HCT116 (cell line): ENCODE measurements around the gene KY. TPM values are rescaled to one million over a fixed set of nuclear protein-coding genes. Genes with fewer than 3 reads are reported as not detected.

Source experiments
- ATAC-seq: fragments of 200-7000 bp; cut with Tn5 transposase; 2 replicates; pipeline ENCODE4 v1.9.1; 2020; ENCODE audit warnings: mild to moderate bottlenecking, moderate library complexity
- BruUV-seq: library from RNA; stranded (reverse); fragments of 400-500 nt; replicated peaks from 2 replicates; lab custom pipeline; 2021; lab: Mats Ljungman, UMichigan
- CTCF ChIA-PET: fragments of 300-600 bp; sonication (Branson Sonifier 250); formaldehyde crosslinking; loops from one replicate; lab custom pipeline; 2021; ENCODE audit warnings: antibody characterized with exemption; lab: Charles Lee
- POLR2A ChIA-PET: fragments of 300-600, 350-600 bp; sonication (Branson Sonifier 250); formaldehyde crosslinking; loops from one replicate; lab custom pipeline; 2021; ENCODE audit warnings: antibody characterized with exemption; lab: Charles Lee
- RAD21 ChIA-PET, 2 experiments: fragments of 300-600 bp; sonication (Branson Sonifier 250); formaldehyde crosslinking; loops; one replicate each; lab custom pipeline; 2023; ENCODE audit warnings: low total read pairs in 2 of 2; ENCODE audit not compliant: uncharacterized antibody in 2 of 2, unreplicated experiment in 2 of 2, low non-redundant PET in 1 of 2; lab: Charles Lee
- DNase-seq: peaks from one replicate; pipeline ENCODE4 v3.0.0-alpha.2; 2010; ENCODE audit warnings: low read depth, low spot score
- H2AFZ ChIP-seq: fragments of 200-600 bp; shearing (Covaris generic), sonication (generic); 2 replicates; pipeline ENCODE4 v1.6.1; 2017; ENCODE audit warnings: low read depth, mixed run types, mixed read lengths, antibody characterized with exemption, low read length; ENCODE audit not compliant: poor library complexity, severe bottlenecking
- H3K27ac ChIP-seq: 2 replicates; pipeline ENCODE4 v1.5.1; 2012; ENCODE audit warnings: low read depth, low read length
- H3K27me3 ChIP-seq: fragments of 200-600 bp; sonication (generic); 2 replicates; pipeline ENCODE4 v1.6.1; 2016; ENCODE audit warnings: mixed run types, low read length, mixed read lengths; ENCODE audit not compliant: insufficient read depth
- H3K36me3 ChIP-seq, 2 experiments: fragments of 200-500 bp in 1 of 2; fragments of 200-600 bp in 1 of 2; sonication (Bioruptor generic) in 1 of 2; sonication (generic) in 1 of 2; 2 replicates each; pipeline versions ENCODE4 v1.5.1 to v1.6.1; 2014 to 2016; ENCODE audit warnings: low read length in 2 of 2, inconsistent platforms in 1 of 2, mixed read lengths in 1 of 2, mixed run types in 1 of 2; ENCODE audit not compliant: insufficient read depth in 2 of 2, control insufficient read depth in 1 of 2
- H3K4me1 ChIP-seq, 2 experiments: fragments of 200-600 bp in 1 of 2; sonication (generic) in 1 of 2; 2 replicates each; pipeline versions ENCODE4 v1.5.1 to v1.6.1; 2012 to 2017; ENCODE audit warnings: low read length in 2 of 2, inconsistent platforms in 1 of 2, mild to moderate bottlenecking in 1 of 2, mixed read lengths in 1 of 2, mixed run types in 1 of 2, moderate library complexity in 1 of 2; ENCODE audit not compliant: insufficient read depth in 2 of 2, control insufficient read depth in 1 of 2
- H3K4me2 ChIP-seq: fragments of 200-600 bp; sonication (generic); 2 replicates; pipeline ENCODE4 v1.6.1; 2017; ENCODE audit warnings: mixed run types, low read length, mixed read lengths
- H3K4me3 ChIP-seq, 2 experiments: fragments of 200-600 bp in 1 of 2; sonication (generic) in 1 of 2; replicated peaks in 1 of 2; 2 replicates each; pipeline ENCODE4 v1.5.1; 2011 to 2016; ENCODE audit warnings: low read length in 2 of 2, control low read depth in 1 of 2, low read depth in 1 of 2, mild to moderate bottlenecking in 1 of 2, mixed read lengths in 1 of 2, mixed run types in 1 of 2
- H3K79me2 ChIP-seq: fragments of 200-600 bp; sonication (generic); 2 replicates; pipeline ENCODE4 v1.6.1; 2017; ENCODE audit warnings: mild to moderate bottlenecking, mixed run types, low read length, moderate library complexity, mixed read lengths; ENCODE audit not compliant: insufficient read depth
- H3K9ac ChIP-seq: fragments of 200-600 bp; sonication (generic); 2 replicates; pipeline ENCODE4 v1.6.1; 2016; ENCODE audit warnings: low read length, mixed read lengths
- H3K9me2 ChIP-seq: fragments of 200-600 bp; sonication (generic), shearing (Covaris generic); 2 replicates; pipeline ENCODE4 v1.6.1; 2017; ENCODE audit warnings: mixed run types, mild to moderate bottlenecking, moderate library complexity; ENCODE audit not compliant: insufficient read depth
- H3K9me3 ChIP-seq, 2 experiments: fragments of 200-500 bp in 1 of 2; fragments of 200-600 bp in 1 of 2; sonication (Bioruptor generic) in 1 of 2; sonication (generic) in 1 of 2; 2 replicates each; pipeline ENCODE4 v1.6.1; 2014 to 2017; ENCODE audit warnings: low read length in 2 of 2, mixed read lengths in 2 of 2, inconsistent platforms in 1 of 2, low read depth in 1 of 2, mild to moderate bottlenecking in 1 of 2, mixed run types in 1 of 2, moderate library complexity in 1 of 2; ENCODE audit not compliant: control insufficient read depth in 1 of 2, insufficient read depth in 1 of 2
- H4K20me1 ChIP-seq: fragments of 200-600 bp; sonication (generic), shearing (Covaris generic); 2 replicates; pipeline ENCODE4 v1.6.1; 2017; ENCODE audit warnings: mixed run types, mild to moderate bottlenecking, moderate library complexity; ENCODE audit not compliant: insufficient read depth
- ATF3 ChIP-seq: IDR thresholded peaks from 2 replicates; pipeline ENCODE4 v1.6.1; 2012
- ELF1 ChIP-seq: IDR thresholded peaks from 2 replicates; pipeline ENCODE4 v1.6.1; 2012; ENCODE audit warnings: low read depth, borderline replicate concordance
- EZH2 ChIP-seq: fragments of 200-600 bp; sonication (generic); IDR thresholded peaks from 2 replicates; pipeline ENCODE4 v1.6.1; 2017; ENCODE audit warnings: antibody characterized with exemption, mixed run types
- POLR2A ChIP-seq: IDR thresholded peaks from 2 replicates; pipeline ENCODE4 v1.7.0; 2011; ENCODE audit warnings: borderline replicate concordance; ENCODE audit not compliant: insufficient read depth, insufficient read length; ENCODE audit errors: extremely low read depth
- POLR2AphosphoS5 ChIP-seq: IDR thresholded peaks from 2 replicates; pipeline ENCODE4 v1.6.1; 2011; ENCODE audit warnings: mild to moderate bottlenecking, low read depth, low read length, moderate library complexity
- TCF7L2 ChIP-seq: IDR thresholded peaks from 2 replicates; pipeline ENCODE4 v1.7.0; 2011; ENCODE audit warnings: borderline replicate concordance, inconsistent platforms; ENCODE audit not compliant: insufficient read depth, insufficient read length; ENCODE audit errors: extremely low read depth
- intact Hi-C: fragments of 100-400 bp; cut with micrococcal nuclease; formaldehyde crosslinking; loops from 2 replicates; pipeline ENCODE4 v1.10.0; 2022
- total RNA-seq: library from RNA; stranded (reverse); gene quantifications from one replicate; pipeline ENCODE4 v1.2.1, GENCODE V29; 2021; ENCODE audit not compliant: unreplicated experiment
- TF ChIP-seq, protein P1 (sequence below), 3 experiments: fragments of 200-600 bp in 1 of 3; sonication (generic) in 1 of 3; IDR thresholded peaks in 2 of 3; conservative IDR thresholded peaks in 1 of 3; 2 replicates each; pipeline ENCODE4 v1.5.1; 2012 to 2017; ENCODE audit warnings: low read depth in 2 of 3, low read length in 2 of 3, antibody characterized with exemption in 1 of 3, borderline replicate concordance in 1 of 3, control low read depth in 1 of 3, mild to moderate bottlenecking in 1 of 3, mixed read lengths in 1 of 3, mixed run types in 1 of 3, moderate library complexity in 1 of 3; ENCODE audit not compliant: insufficient read depth in 1 of 3

The KY gene
- total RNA-seq, 1 experiment from 2014 or later, result not detected

- H3K4me2 ChIP-seq, result no peak overlapping the region
- no peak for ATAC-seq
- H3K9ac ChIP-seq, result no peak overlapping the region
- no peaks in the 10 kb centered on the region for H3K9me2 ChIP-seq
- no peaks in the 10 kb centered on the region for H3K9me3 ChIP-seq
- H3K36me3 ChIP-seq, result no peaks in the 10 kb centered on the region
- no peak overlapping the region for H2AFZ ChIP-seq
- POLR2A ChIA-PET, result no interaction called here
- no peaks in the 10 kb centered on the region for H3K27me3 ChIP-seq
- RAD21 ChIA-PET, result no interaction called here
- no peaks in the 10 kb centered on the region for H3K4me1 ChIP-seq
- CTCF ChIA-PET, result no interaction called here
- H3K79me2 ChIP-seq, result no peaks in the 10 kb centered on the region
- no TSS peak for BruUV-seq
- no peaks in the 10 kb centered on the region for H4K20me1 ChIP-seq
- TF ChIP-seq, protein P1, sequence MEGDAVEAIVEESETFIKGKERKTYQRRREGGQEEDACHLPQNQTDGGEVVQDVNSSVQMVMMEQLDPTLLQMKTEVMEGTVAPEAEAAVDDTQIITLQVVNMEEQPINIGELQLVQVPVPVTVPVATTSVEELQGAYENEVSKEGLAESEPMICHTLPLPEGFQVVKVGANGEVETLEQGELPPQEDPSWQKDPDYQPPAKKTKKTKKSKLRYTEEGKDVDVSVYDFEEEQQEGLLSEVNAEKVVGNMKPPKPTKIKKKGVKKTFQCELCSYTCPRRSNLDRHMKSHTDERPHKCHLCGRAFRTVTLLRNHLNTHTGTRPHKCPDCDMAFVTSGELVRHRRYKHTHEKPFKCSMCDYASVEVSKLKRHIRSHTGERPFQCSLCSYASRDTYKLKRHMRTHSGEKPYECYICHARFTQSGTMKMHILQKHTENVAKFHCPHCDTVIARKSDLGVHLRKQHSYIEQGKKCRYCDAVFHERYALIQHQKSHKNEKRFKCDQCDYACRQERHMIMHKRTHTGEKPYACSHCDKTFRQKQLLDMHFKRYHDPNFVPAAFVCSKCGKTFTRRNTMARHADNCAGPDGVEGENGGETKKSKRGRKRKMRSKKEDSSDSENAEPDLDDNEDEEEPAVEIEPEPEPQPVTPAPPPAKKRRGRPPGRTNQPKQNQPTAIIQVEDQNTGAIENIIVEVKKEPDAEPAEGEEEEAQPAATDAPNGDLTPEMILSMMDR (IDR thresholded peaks at IDR 0.05 in 2 of 3, conservative IDR thresholded peaks at IDR 0.05 in 1 of 3; ENCODE audit: borderline replicate concordance in 1 of 3, insufficient read depth in 1 of 3, low read depth in 2 of 3, low read length in 2 of 3), result no peak
- TF ChIP-seq, all 23 proteins: peak for 0
- intact Hi-C loops, result no loop called here
- Histone ChIP-seq H3K27ac (no peak overlapping the region), H3K4me3 (no peak overlapping the region)
- no peak for DNase-seq
Observed at GRCh38 chr3:134647902-134648760, 2.7 kb downstream of the KY start.

DNA sequence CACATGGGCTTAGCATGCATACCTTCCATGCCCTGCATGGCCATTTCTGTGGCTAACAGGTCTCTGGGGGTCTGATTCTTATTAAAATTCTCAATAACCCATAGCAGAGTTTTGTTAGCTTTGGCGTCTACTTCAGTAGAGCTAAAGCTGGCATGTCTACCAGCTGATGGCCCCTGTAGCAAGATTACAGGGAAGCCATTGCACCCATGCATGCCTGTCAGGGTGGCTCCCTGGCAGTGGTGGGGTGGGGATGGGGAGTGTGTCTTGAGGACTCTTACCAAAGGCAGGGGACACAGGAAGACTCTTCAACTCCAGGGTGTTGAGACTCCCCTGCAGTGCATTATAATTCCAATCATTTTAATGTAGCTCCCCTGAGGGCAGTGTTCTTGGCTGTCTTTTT, 4.7 kb downstream of the KY start:
- CTCF ChIA-PET, result no interaction called here
- no peak overlapping the region for H2AFZ ChIP-seq
- H3K9me2 ChIP-seq, result no peaks in the 10 kb centered on the region
- H3K27me3 ChIP-seq, result no peaks in the 10 kb centered on the region
- H3K9me3 ChIP-seq, result no peaks in the 10 kb centered on the region
- no peaks in the 10 kb centered on the region for H4K20me1 ChIP-seq
- TF ChIP-seq POLR2AphosphoS5, result no peak
- TF ChIP-seq TCF7L2, result no peak
- TF ChIP-seq EZH2, result no peak
- TF ChIP-seq ELF1, result no peak
- TF ChIP-seq ATF3, result no peak
- TF ChIP-seq POLR2A, result no peak
- H3K4me3 ChIP-seq, result no peak overlapping the region
- H3K27ac ChIP-seq, result no peak overlapping the region
- H3K36me3 ChIP-seq, result no peaks in the 10 kb centered on the region
- intact Hi-C loops, result no loop called here
- no peak overlapping the region for H3K4me2 ChIP-seq
- BruUV-seq, result no TSS peak
- H3K9ac ChIP-seq, result no peak overlapping the region
- POLR2A ChIA-PET, result no interaction called here
- ATAC-seq (no peak), DNase-seq (no peak)
- RAD21 ChIA-PET, result no interaction called here
- no peaks in the 10 kb centered on the region for H3K4me1 ChIP-seq
- H3K79me2 ChIP-seq, result no peaks in the 10 kb centered on the region
